Activated B cell treated with CpG ODN at 0.5 μM for 24 hours (primary cell): Measurements from ENCODE around the gene IRF8. TPM values are rescaled to one million over a fixed set of nuclear protein-coding genes. Genes with fewer than 3 reads are reported as not detected.
"Not testable (repeated sequence)": the region's sequence is repeated elsewhere in the genome, so short reads cannot be mapped to it uniquely, and the experiment has no call there.

Source experiments
- ATAC-seq: fragments of 200-7000 bp; cut with Tn5 transposase; one replicate; pipeline ENCODE4 v1.10.0; 2021; ENCODE audit warnings: low read depth, mild to moderate bottlenecking, moderate library complexity
- CTCF ChIA-PET: fragments of 350-600 bp; sonication (Branson Sonifier 250); formaldehyde crosslinking; loops from one replicate; lab custom pipeline; 2021; ENCODE audit warnings: antibody characterized with exemption; lab: Charles Lee
- POLR2A ChIA-PET: fragments of 350-600 bp; sonication (Branson Sonifier 250); formaldehyde crosslinking; loops from one replicate; lab custom pipeline; 2021; ENCODE audit warnings: antibody characterized with exemption; lab: Charles Lee
- DNase-seq: peaks from one replicate; pipeline ENCODE4 v3.0.0; 2022
- H3K27ac Mint-ChIP-seq: one replicate; pipeline ENCODE4 v1.8.0; 2020; ENCODE audit warnings: mixed read lengths
- H3K27me3 Mint-ChIP-seq: one replicate; pipeline ENCODE4 v1.8.0; 2021; ENCODE audit warnings: mixed read lengths
- H3K36me3 Mint-ChIP-seq: one replicate; pipeline ENCODE4 v1.8.0; 2021; ENCODE audit warnings: low read depth, mixed read lengths
- H3K4me1 Mint-ChIP-seq: one replicate; pipeline ENCODE4 v1.8.0; 2021; ENCODE audit warnings: mixed read lengths
- H3K4me3 Mint-ChIP-seq: one replicate; pipeline ENCODE4 v1.8.0; 2020; ENCODE audit warnings: mild to moderate bottlenecking, mixed read lengths
- H3K9me3 Mint-ChIP-seq: one replicate; pipeline ENCODE4 v1.8.0; 2020; ENCODE audit warnings: mixed read lengths
- intact Hi-C: fragments of 100-400 bp; cut with micrococcal nuclease; formaldehyde crosslinking; loops from one replicate; pipeline ENCODE4 v1.15.1; 2024
- total RNA-seq: library from RNA; stranded (reverse); gene quantifications from 2 replicates; pipeline ENCODE4 v1.2.3, GENCODE V29; 2022
- TF ChIP-seq, protein P1 (sequence below): fragments of 200-600 bp; IDR thresholded peaks from one replicate; pipeline ENCODE4 v1.8.0; 2022; ENCODE audit warnings: antibody characterized with exemption, mild to moderate bottlenecking

The IRF8 gene
- total RNA-seq, 1 donor from 2014 or later, result 248 TPM

DNA sequence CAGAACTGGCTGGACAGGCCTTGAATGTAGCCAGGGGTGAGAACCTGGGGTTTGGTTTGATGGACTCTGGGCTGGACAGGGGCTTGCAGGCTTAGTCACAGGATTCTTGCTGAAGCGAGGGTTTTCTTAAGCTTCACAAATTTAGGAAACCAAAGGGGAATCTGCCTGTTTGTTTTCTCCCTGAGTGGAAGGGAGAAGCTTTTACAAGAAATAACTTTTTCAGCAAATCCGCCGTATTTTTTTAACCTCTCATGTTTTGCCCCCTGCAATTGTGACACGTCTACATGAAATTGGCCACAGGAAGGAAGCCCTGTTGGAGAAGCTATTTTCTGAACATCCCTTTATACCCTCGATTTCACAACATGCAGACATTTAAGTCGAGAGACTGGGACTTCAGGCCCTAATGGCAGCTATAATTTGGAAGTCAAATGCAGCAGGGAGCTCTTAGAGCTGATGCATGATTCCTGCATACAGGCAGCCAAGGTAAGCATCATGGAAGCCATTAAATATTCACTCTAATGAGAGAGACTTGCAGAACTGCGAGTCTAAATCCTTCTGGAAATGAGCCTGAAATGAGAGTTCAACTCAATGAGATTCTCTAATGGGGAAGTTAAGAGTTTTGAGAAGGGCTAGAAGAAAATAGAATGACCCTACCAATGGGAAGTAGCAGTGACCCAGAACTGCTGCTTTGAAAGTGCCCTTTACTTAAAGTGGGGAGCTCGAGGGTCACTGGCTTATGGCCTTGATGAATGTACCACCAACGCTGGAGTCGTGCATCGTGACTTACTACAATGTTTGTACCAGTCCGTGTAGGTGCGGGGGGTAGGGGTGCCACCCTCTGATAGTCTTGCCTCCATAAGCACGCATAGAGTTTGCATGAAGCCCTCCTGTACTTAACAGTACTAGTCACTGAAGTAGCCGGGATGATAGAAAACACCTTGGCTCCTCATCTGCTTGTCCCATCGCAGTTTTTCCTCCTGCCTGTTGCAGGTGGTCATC is 45.1 kb upstream of the IRF8 start:
- TF ChIP-seq, protein P1, sequence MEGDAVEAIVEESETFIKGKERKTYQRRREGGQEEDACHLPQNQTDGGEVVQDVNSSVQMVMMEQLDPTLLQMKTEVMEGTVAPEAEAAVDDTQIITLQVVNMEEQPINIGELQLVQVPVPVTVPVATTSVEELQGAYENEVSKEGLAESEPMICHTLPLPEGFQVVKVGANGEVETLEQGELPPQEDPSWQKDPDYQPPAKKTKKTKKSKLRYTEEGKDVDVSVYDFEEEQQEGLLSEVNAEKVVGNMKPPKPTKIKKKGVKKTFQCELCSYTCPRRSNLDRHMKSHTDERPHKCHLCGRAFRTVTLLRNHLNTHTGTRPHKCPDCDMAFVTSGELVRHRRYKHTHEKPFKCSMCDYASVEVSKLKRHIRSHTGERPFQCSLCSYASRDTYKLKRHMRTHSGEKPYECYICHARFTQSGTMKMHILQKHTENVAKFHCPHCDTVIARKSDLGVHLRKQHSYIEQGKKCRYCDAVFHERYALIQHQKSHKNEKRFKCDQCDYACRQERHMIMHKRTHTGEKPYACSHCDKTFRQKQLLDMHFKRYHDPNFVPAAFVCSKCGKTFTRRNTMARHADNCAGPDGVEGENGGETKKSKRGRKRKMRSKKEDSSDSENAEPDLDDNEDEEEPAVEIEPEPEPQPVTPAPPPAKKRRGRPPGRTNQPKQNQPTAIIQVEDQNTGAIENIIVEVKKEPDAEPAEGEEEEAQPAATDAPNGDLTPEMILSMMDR, result no peak
- ChIA-PET POLR2A (interaction anchor here (0.9 to 1.1 kb wide), 2 partner anchors 9 to 49 kb away, joined by 4 to 5 read pairs; no protein-coding TSS in a partner anchor), CTCF (interaction anchor here (0.7 to 1.6 kb wide), 4 partner anchors 32 to 133 kb away, joined by 3 to 4 read pairs (median 3); no protein-coding TSS in a partner anchor)
- no peaks in the 10 kb centered on the region for H3K27me3 Mint-ChIP-seq
- H3K4me3 Mint-ChIP-seq, result no peak overlapping the region
- peaks cover 40% of the 10 kb centered on the region for H3K4me1 Mint-ChIP-seq
- intact Hi-C loops, result no loop called here
- no peaks in the 10 kb centered on the region for H3K36me3 Mint-ChIP-seq
- no peak overlapping the region for H3K27ac Mint-ChIP-seq
- H3K9me3 Mint-ChIP-seq, result no peaks in the 10 kb centered on the region
- DNase-seq (no peak), ATAC-seq (no peak)

DNA sequence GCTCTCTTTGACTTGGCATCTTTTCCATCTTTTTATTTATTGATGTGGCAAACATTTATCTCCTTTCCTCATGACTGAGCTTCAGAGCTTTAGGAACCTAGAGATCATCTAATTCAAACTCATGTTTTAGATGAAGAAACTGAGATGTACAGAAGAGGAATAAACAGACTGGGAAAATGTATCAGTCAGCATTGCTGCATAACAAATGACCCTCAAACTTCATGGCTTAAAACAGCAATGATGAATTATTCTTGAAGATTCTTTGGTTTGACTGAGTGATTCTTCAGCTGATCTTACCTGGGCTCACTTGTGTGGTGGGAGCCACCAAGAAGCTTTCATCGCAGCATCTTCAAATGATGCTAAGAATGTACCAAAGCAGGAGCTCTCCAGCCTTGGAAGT is 44.0 kb upstream of the IRF8 start:
- no peak overlapping the region for H3K27ac Mint-ChIP-seq
- H3K9me3 Mint-ChIP-seq, result no peaks in the 10 kb centered on the region
- ATAC-seq (no peak), DNase-seq (no peak)
- no peaks in the 10 kb centered on the region for H3K27me3 Mint-ChIP-seq
- peaks cover 50% of the 10 kb centered on the region for H3K4me1 Mint-ChIP-seq
- ChIA-PET CTCF (interaction anchor here (1.2 to 1.6 kb wide), 2 partner anchors 33 to 132 kb away, joined by 3 to 4 read pairs; no protein-coding TSS in a partner anchor), POLR2A (interaction anchor here (0.6 to 0.7 kb wide), 2 partner anchors 24 to 100 kb away, joined by 3 read pairs; no protein-coding TSS in a partner anchor)
- H3K4me3 Mint-ChIP-seq, result no peak overlapping the region
- intact Hi-C loops, result no loop called here
- H3K36me3 Mint-ChIP-seq, result no peaks in the 10 kb centered on the region
- TF ChIP-seq, protein P1, result no peak

DNA sequence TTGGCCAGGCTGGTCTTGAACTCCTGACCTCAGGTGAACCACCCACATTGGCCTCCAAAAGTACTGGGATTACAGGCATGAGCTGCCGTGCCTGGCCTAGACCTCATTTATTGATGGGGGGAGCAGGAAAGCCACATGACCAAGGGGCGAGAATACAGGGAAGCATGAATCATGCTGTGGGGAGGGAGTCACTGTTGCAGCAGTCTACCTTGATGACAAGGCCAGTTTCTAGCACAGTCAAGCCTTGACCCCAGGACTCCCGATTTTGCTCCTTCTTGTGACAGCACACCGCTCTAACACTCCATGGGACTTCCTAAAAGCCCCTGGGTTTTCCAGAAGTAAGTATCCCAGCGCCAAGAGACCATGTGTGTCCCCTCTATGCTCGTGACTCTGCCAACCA is 42.9 kb upstream of the IRF8 start:
- TF ChIP-seq, protein P1, result no peak
- Mint-ChIP-seq H3K9me3 (no peaks in the 10 kb centered on the region), H3K27ac (no peak overlapping the region), H3K36me3 (no peaks in the 10 kb centered on the region), H3K27me3 (no peaks in the 10 kb centered on the region), H3K4me1 (peaks cover 58% of the 10 kb centered on the region), H3K4me3 (no peak overlapping the region)
- POLR2A ChIA-PET, result no interaction called here
- DNase-seq (no peak), ATAC-seq (no peak)
- intact Hi-C loops, result no loop called here
- CTCF ChIA-PET, result no interaction called here

DNA sequence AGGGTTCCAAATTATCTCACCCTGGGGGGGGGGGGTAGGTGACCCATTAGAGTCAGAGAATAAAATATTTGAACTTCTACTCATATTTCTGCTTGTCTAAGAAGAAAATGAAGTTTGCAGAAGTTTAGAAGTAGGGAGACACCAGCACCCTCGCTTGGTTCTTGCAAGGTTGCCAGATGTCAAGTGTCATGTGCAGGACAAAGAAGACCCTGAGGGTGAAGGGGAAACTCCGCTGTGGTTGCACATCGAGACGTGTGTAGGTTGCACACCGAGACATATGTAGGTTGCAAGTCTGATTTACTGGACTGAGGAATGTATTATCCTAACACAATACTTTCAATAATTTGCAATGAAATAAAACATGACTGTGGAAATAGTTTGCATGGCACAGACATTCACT is 42.4 kb upstream of the IRF8 start:
- no peak overlapping the region for H3K27ac Mint-ChIP-seq
- H3K9me3 Mint-ChIP-seq, result no peaks in the 10 kb centered on the region
- ChIA-PET POLR2A (no interaction called here), CTCF (no interaction called here)
- peaks cover 56% of the 10 kb centered on the region for H3K4me1 Mint-ChIP-seq
- H3K36me3 Mint-ChIP-seq, result no peaks in the 10 kb centered on the region
- DNase-seq, result no peak
- H3K4me3 Mint-ChIP-seq, result no peak overlapping the region
- TF ChIP-seq, protein P1, result no peak
- H3K27me3 Mint-ChIP-seq, result no peaks in the 10 kb centered on the region
- ATAC-seq, result no peak
- intact Hi-C loops, result no loop called here

DNA sequence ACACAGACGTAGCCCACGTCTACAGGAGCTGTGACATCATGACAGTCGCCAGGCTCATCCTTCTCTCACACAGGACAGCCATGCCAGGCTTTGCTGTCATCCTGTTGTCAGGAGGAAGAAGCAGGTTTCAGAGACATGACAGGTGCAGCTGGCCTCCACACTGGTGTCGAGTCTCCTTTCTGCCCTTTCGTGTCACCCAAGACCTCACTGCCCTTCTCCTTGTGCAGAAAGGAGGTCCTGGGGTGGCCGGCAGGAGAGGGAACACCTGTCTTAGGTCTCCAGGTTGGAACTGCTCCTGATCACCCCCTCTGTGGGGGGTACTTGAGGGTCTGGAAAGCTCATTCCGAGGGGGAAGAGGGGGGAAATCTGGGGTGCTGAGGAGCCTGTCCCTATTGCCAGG is 41.6 kb upstream of the IRF8 start:
- no peaks in the 10 kb centered on the region for H3K27me3 Mint-ChIP-seq

DNA sequence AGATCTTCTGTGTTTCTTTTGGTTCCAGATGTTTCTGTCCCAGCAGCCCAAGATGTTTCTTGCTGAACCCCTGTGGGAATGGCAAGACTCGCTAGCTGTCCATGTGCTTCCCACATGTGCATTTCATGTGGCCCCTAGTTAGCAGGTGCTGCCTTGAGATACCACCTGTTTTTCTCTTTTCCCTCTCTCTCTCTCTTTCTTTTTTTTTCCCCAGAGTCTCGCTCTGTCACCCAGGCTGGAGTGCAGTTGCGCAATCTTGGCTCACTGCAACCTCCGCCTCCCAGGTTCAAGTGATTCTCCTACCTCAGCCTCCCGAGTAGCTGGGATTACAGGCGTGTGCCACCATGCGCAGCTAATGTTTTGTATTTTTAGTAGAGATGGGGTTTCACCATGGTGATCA is 40.4 kb upstream of the IRF8 start:
- H3K27me3 Mint-ChIP-seq, CTCF ChIA-PET: not testable (repeated sequence)
- H3K4me1 Mint-ChIP-seq, result peaks cover 56% of the 10 kb centered on the region

More for the DNA sequence above, 41.6 kb upstream of the IRF8 start:
- Mint-ChIP-seq H3K9me3 (no peaks in the 10 kb centered on the region), H3K36me3 (no peaks in the 10 kb centered on the region), H3K4me1 (peaks cover 57% of the 10 kb centered on the region), H3K4me3 (no peak overlapping the region), H3K27ac (no peak overlapping the region)
- ChIA-PET POLR2A (no interaction called here), CTCF (no interaction called here)
- TF ChIP-seq, protein P1, result no peak
- intact Hi-C loops, result no loop called here
- DNase-seq (no peak), ATAC-seq (no peak)

More for the DNA sequence above, 40.4 kb upstream of the IRF8 start:
- DNase-seq, H3K27ac Mint-ChIP-seq, H3K36me3 Mint-ChIP-seq, H3K4me3 Mint-ChIP-seq, ATAC-seq, H3K9me3 Mint-ChIP-seq, intact Hi-C loops: not testable (repeated sequence)
- POLR2A ChIA-PET, result interaction anchor here (1.3 kb wide), 1 partner anchor 40 kb away, joined by 3 read pairs; the partner anchor contains the start of gene IRF8
